ENCODE data around the gene DLGAP3. TPM values are rescaled to one million over a fixed set of nuclear protein-coding genes. Genes with fewer than 3 reads are reported as not detected.
A peak's percentile ranks its signal among the peaks of the same experiment; 100 is the strongest.

The DLGAP3 gene
- total and polyA plus RNA-seq, 8 donors: 0.15 to 0.29 (median 0.18) TPM; not detected in 3

DNA sequence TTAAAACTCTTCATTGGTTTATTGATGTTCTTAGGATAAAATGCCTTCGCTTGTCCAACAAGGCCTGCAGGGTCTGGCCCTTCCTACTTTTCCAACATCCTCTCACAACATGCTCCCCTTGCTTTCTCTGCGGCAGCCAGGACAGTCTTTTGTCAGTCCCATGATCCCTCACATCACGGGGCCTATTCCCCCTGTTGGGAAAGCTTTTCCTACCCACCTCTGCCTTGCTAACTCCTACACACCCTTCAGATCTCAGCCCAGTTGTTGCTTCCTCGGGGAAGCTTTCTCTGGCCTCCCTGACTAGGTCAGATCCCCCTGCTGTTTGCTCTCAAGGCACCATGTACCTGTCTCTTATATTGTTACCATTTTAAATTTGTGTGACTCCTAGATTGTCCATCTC lies 19.0 kb downstream of the DLGAP3 start:
- Histone ChIP-seq H3K4me1 (no peaks in the 10 kb centered on the region), H3K4me3 (no peak overlapping the region), H3K9me3 (no peaks in the 10 kb centered on the region), H3K27me3 (peaks cover 0 to 41% (median 0%) of the 10 kb centered on the region in 3 donors), H3K36me3 (no peaks in the 10 kb centered on the region), H3K27ac (no peak overlapping the region)
- intact Hi-C loops (cut with DNase I; ENCODE audit: low total_unique reads): no loop called here
- TF ChIP-seq CTCF (IDR thresholded peaks at IDR 0.05): no peak
- no peak for TF ChIP-seq EP300 (IDR thresholded peaks at IDR 0.05)
- TF ChIP-seq POLR2AphosphoS5 (IDR thresholded peaks at IDR 0.05): no peak
- TF ChIP-seq POLR2A (IDR thresholded peaks at IDR 0.05): no peak
- DNase-seq: no peak
- WGBS, 5 donors: 58 to 76% (median 63%) methylated on average over 4 of the region's 4 CpGs

- WGBS, 5 donors: 48 to 67% (median 60%) methylated on average over 3 of the region's 3 CpGs
- DNase-seq: no peak
- intact Hi-C loops (cut with DNase I; ENCODE audit: low total_unique reads): no loop called here
Measured at GRCh38 chr1:34908369-34908768, 21.1 kb downstream of the DLGAP3 start.

GRCh38 chr1:34907487-34908090 lies 21.9 kb downstream of the DLGAP3 start:
- Histone ChIP-seq H3K4me3 (no peak overlapping the region), H3K9me3 (no peaks in the 10 kb centered on the region), H3K36me3 (no peaks in the 10 kb centered on the region), H3K27ac (no peak overlapping the region), H3K27me3 (peaks cover 0 to 25% (median 0%) of the 10 kb centered on the region in 3 donors), H3K4me1 (no peaks in the 10 kb centered on the region)
- no peak for TF ChIP-seq CTCF (IDR thresholded peaks at IDR 0.05)
- no peak for TF ChIP-seq EP300 (IDR thresholded peaks at IDR 0.05)
- TF ChIP-seq POLR2A (IDR thresholded peaks at IDR 0.05): no peak
- no peak for TF ChIP-seq POLR2AphosphoS5 (IDR thresholded peaks at IDR 0.05)
- intact Hi-C loops (cut with DNase I; ENCODE audit: low total_unique reads): no loop called here
- DNase-seq: peak in 1 of 2 donors; percentile 30
- WGBS, 5 donors: 58 to 63% (median 60%) methylated on average over 5 of the region's 5 CpGs

More at GRCh38 chr1:34908369-34908768, 21.1 kb downstream of the DLGAP3 start:
- Histone ChIP-seq H3K4me1 (no peaks in the 10 kb centered on the region), H3K27me3 (peaks cover 0 to 25% (median 0%) of the 10 kb centered on the region in 3 donors), H3K4me3 (no peak overlapping the region), H3K27ac (no peak overlapping the region), H3K9me3 (no peaks in the 10 kb centered on the region), H3K36me3 (no peaks in the 10 kb centered on the region)
- TF ChIP-seq EP300 (IDR thresholded peaks at IDR 0.05) (no peak), POLR2A (IDR thresholded peaks at IDR 0.05) (no peak), CTCF (IDR thresholded peaks at IDR 0.05) (no peak), POLR2AphosphoS5 (IDR thresholded peaks at IDR 0.05) (no peak)

- intact Hi-C loops (cut with DNase I; ENCODE audit: low total_unique reads): no loop called here
- Histone ChIP-seq H3K9me3 (no peaks in the 10 kb centered on the region), H3K36me3 (no peaks in the 10 kb centered on the region), H3K4me1 (no peaks in the 10 kb centered on the region), H3K4me3 (no peak overlapping the region), H3K27me3 (peaks cover 0 to 25% (median 0%) of the 10 kb centered on the region in 3 donors), H3K27ac (no peak overlapping the region)
- 57 to 70% (median 63%) methylated on average over 4 of the region's 4 CpGs for WGBS, 5 donors
- TF ChIP-seq POLR2AphosphoS5 (IDR thresholded peaks at IDR 0.05): no peak
- TF ChIP-seq POLR2A (IDR thresholded peaks at IDR 0.05): no peak
- TF ChIP-seq CTCF (IDR thresholded peaks at IDR 0.05): no peak
- TF ChIP-seq EP300 (IDR thresholded peaks at IDR 0.05): no peak
- DNase-seq: no peak
Measured at GRCh38 chr1:34906756-34907155, 22.7 kb downstream of the DLGAP3 start.

Measured in stomach (tissue), 9 donors.